Skin epidermis (tissue), 12 donors: ENCODE results near the gene PPFIA2.

Experiments used
- H3K27ac ChIP-seq, 21 experiments: fragments of 200-600 bp; sonication (generic) in 11 of 21; one replicate each; pipeline ENCODE4 v1.5.0; 2020; ENCODE audit warnings: mild to moderate bottlenecking in 3 of 21, inconsistent platforms in 2 of 21, moderate library complexity in 2 of 21
- H3K4me3 ChIP-seq, 7 experiments: fragments of 200-600 bp; sonication (generic) in 2 of 7; one replicate each; pipeline ENCODE4 v1.5.0; 2020; ENCODE audit warnings: inconsistent platforms in 2 of 7, mild to moderate bottlenecking in 2 of 7, moderate library complexity in 1 of 7

The PPFIA2 gene

GRCh38 chr12:81572411-81572810, 186.7 kb downstream of the PPFIA2 start:
- no peak overlapping the region for H3K27ac ChIP-seq
- H3K4me3 ChIP-seq: no peak overlapping the region

DNA sequence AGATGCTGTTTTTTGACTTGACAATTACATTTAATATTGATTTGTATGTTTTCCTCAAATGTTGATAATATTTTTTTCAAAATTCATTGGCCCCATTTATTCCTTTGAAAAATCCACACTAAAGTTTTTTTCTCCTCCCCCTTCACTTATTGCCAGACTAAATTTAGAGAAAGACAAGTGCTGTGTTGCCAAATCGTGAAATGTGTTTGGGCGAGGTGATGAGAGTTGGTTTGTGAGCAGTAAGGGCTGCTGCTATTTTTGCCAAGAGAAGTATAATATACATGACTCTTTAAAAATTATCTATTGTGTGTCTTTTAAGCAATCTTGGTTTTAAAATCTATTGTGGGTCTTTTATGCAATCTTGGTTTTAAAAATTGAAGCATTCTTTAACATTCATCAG, 188.9 kb downstream of the PPFIA2 start:
- H3K27ac ChIP-seq: no peak overlapping the region

DNA sequence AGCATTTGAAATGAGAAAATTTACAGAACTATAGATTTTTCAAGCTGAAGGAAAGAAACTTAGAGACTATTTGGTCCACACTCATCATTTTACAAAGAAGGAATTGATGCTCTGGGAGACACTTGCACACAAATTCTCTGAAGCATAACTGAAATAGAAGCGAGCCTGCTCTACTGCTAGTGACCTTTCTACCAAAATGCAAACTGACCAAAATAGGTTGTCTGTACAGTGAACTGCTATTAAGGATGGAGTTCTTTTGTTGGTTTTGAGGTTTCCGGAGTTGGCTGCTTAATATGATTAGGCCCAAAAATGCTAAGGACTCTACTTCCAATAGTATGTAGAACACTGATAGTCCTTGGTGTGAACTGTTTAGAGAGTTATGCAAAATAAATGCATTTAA, 194.9 kb downstream of the PPFIA2 start:
- H3K27ac ChIP-seq: no peak overlapping the region
- no peak overlapping the region for H3K4me3 ChIP-seq

More for the DNA sequence above, 188.9 kb downstream of the PPFIA2 start:
- H3K4me3 ChIP-seq: no peak overlapping the region

DNA sequence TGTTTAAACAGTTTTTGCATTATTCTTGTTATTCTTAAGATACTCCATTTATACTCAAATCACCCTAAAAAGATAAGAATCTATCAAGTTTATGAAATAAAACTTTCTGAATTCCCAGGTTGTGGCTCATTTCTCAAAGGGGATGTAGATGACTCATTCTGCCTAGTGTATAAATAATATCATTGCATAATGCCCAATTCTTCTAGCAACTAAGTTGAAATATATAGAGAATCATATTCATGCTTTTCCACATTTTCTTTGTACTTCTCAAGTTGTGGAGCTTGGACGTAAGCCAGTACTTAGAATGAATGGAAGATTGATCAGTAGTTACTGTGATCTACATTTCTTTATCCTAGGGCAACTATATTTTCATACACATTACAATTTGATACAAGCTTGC, 201.1 kb downstream of the PPFIA2 start:
- Histone ChIP-seq H3K27ac (no peak overlapping the region), H3K4me3 (no peak overlapping the region)

- Histone ChIP-seq H3K4me3 (no peak overlapping the region), H3K27ac (no peak overlapping the region)
These were observed 212.3 kb downstream of the PPFIA2 start for GRCh38 chr12:81546811-81547210.

GRCh38 chr12:81543621-81544139, 215.5 kb downstream of the PPFIA2 start:
- Histone ChIP-seq H3K27ac (no peak overlapping the region), H3K4me3 (no peak overlapping the region)

DNA sequence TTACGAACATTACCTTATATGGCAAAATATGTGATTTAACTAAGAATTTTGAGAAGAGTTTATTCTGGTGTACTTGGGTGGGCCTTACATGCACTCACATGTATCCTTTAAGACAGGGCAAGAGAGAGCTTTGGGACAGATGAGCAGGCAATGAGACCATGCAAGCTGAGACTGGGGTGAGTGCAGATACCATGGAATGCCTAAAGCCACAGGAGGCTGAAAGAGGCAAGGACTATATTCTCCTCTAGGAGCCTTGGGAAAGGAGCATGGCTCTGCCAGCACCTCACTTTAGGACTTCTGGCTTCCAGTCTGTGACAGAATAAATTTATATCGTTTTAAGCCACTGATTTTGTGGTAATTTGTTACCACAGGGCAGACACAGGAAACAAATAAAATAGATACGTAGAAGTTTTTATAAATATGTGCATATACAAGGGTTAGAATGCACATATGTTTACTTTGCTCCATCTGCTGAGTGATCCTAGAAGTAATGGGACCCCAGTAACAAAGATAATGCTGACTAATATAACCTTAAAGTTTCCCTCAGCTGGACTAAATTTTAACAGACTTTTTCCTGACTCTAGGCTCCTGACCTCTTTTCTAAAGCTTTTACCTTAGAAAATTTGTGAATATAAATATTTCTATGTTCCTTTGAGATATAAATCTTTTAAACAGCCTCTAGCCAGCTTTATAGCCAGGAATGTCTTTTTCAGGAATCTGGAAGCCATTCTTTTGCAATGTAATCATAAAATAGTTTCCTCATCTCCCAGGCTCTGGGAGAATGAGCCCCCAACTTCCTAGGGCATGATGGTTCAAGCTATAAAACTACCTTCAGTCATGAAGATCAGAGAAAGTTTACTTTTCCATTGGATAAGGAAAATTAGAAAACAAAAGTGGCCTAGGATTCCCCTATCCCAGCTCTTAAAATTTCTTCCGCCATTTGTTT, 216.8 kb downstream of the PPFIA2 start:
- Histone ChIP-seq H3K27ac (no peak overlapping the region), H3K4me3 (no peak overlapping the region)

DNA sequence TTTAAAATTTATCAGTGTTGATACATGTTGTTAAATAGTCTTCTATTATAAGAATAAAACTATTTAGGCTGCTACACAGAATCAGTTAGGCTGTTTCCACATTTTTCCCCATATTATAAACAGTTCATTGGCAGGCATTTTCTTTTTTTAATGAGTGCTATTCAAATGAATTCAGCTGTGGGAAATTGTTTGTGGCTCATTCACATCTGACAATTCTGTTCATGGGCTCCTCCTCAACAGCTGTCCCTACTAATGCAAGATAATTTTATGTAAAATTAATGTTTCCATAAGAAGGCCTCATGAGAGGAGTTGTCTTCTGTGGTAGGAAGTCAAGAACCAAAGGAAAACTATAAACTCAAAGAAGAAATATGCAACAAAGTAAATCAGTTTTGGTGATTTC, 218.0 kb downstream of the PPFIA2 start:
- no peak overlapping the region for H3K4me3 ChIP-seq
- no peak overlapping the region for H3K27ac ChIP-seq

GRCh38 chr12:81539279-81539678, 219.9 kb downstream of the PPFIA2 start:
- Histone ChIP-seq H3K27ac (no peak overlapping the region), H3K4me3 (no peak overlapping the region)

DNA sequence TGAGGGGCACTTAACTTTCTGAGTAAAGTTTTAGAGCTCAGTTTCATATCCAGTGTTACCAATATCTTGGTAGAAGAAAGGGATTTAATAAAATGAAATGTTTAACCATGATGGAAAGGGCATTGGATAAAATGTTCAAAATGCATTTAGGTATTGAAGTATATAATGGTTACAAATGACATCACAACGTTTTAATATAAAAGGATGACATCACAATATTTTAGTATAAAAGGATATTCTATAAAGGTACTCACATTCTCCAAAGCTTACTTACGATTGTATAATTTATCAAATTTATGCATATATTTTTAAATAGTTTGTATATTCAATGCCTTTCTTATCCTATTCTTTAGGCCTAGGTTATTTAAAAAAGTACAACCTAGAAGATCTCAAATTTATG, 226.1 kb downstream of the PPFIA2 start:
- Histone ChIP-seq H3K27ac (no peak overlapping the region), H3K4me3 (no peak overlapping the region)

DNA sequence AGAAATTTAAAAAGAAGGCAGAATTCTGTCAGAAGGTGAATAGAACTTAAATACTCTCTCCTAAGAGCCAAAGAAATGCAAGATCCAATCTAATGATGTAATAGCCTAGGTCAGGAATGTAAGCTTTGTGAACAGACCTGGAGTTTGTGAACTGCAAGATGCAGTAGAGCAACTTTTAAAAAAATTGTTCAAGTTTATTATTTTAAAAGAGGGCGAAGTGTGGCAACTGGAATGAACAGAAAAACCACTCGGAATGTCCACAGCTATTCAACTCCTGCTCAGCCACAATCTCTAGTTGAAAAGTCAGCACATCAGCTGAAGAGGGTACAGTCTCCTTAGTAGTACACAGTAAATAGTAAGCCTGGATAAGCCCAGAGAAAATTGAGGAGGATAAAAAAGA, 228.8 kb downstream of the PPFIA2 start:
- no peak overlapping the region for H3K27ac ChIP-seq
- no peak overlapping the region for H3K4me3 ChIP-seq

GRCh38 chr12:81520064-81520945, 238.8 kb downstream of the PPFIA2 start:
- Histone ChIP-seq H3K27ac (no peak overlapping the region), H3K4me3 (peak overlapping the region in 1 of 7 experiments; percentile 4)

DNA sequence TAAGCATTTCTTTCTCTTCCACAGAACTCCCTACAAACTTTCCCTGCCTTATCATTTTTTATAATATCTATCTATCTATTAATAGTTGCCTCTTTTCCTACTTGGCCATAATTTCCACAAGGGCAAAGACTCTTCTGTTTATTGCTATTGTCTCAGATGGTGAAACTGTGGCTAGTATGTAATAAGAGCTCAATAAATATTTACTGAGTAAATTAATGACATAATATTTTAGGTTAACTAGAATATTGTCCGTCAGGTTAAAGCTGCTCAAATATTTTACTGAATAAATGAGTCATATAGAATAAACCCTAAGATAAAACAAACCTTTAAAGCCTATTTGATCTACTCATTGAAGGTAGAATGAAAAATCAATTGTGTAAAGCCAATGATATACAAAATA, 240.5 kb downstream of the PPFIA2 start:
- H3K4me3 ChIP-seq: no peak overlapping the region
- H3K27ac ChIP-seq: no peak overlapping the region

GRCh38 chr12:81517296-81517695, 241.9 kb downstream of the PPFIA2 start:
- no peak overlapping the region for H3K27ac ChIP-seq
- H3K4me3 ChIP-seq: no peak overlapping the region

DNA sequence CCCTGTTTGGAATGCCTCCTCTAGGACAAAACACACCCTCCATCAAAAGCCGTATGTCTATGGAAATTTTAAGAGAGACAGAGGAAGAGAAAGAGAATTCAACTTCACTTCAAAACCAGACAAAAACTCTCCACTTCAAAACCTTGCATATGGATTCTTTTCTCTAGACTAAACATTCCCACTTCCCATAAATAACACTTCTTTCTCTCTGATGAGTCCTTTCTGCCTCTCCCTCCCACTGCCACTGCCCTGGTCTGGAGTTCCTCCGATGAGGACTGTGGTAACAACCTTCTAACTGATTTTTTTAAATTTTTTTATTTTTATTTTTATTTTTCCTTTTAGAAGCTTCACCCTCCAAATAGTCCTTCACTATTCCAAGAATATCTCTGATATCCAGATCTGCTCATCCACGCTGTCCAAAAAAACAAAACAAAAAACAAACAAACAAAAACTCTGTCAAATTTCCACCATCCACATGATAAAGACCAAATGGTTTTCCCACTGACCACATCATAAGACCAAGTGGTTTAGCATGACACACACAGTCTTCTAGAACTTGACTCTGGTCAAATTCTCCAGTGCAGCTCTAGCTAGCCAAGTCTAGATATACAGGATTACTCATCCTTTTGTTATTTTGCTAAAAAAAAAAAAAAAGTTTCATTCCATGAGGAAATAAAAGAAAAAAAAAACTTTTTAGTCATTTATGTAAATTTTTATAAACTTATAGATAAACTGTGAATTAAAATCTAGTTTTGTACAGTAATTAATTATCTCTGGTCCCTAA, 256.0 kb downstream of the PPFIA2 start:
- Histone ChIP-seq H3K27ac (peak overlapping the region in 3 of 21 experiments; percentile 9 to 63 (median 45)), H3K4me3 (no peak overlapping the region)

- H3K27ac ChIP-seq: no peak overlapping the region
- no peak overlapping the region for H3K4me3 ChIP-seq
These were observed 258.4 kb downstream of the PPFIA2 start for GRCh38 chr12:81500788-81501187.

DNA sequence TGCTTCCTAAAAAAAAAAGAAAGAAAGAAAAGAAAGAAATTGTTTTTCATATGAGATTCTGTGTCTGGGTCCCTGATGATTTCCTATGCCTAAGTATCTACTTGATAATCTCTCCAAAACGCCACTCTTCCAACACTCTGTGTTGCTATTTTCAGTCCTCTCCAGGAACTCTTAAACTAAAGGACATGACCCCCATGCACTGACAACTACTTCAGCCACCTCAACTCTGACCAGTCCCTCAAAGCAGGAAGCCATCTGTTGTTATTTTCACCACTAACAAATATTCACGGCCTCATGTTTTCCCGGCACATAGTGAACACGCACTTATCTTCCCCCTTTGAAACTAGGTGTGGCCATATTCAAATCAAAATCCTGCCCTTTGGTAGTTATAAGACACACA, 259.3 kb downstream of the PPFIA2 start:
- no peak overlapping the region for H3K27ac ChIP-seq

DNA sequence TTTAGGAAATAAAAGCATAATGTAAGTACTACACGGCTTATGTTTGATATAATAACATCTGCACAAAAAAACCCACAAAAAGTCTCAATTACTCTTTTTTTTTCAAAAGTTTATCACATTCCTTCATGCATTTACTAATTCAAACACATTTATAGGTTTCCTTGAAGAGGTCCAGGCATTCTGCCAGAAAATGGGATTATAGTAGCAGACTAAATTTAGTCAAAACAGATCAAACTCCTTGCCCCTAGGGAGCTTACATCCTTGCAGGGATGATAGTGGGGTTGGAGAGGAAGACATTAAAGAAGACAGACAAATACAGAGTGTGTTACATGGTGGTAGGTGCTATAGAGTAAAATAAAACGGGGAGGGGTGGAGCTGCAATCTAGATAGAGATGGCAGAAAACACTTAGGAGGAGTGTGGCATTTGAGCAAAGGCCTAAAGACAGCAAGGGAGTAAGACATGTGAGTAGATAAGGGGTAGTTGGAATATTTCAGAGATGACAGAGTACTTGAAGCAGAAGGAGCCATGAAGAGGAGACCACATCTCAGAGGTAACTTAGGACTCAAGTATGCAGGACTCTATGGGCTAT, 266.9 kb downstream of the PPFIA2 start:
- no peak overlapping the region for H3K4me3 ChIP-seq
- no peak overlapping the region for H3K27ac ChIP-seq

More for the DNA sequence above, 259.3 kb downstream of the PPFIA2 start:
- no peak overlapping the region for H3K4me3 ChIP-seq

DNA sequence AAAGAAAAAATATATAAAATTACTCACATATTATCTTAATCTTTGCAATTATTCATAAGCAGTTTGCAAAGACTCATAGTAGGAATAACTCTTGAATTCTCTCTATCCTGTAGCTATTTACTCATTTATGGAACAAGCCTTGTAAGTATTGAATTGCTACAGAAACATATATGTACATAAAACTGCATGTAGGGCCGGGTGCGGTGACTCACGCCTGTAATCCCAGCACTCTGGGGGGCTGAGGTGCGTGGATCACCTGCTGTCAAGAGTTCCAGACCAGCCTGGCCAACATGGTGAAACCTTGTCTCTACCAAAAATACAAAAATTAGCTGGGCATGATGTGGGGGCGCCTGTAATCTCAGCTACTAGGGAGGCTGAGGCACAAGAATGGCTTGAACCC, 286.2 kb downstream of the PPFIA2 start:
- Histone ChIP-seq H3K27ac (no peak overlapping the region), H3K4me3 (no peak overlapping the region)
